ENCODE data around the gene ARAP3. TPM values are rescaled to one million over a fixed set of nuclear protein-coding genes. Genes with fewer than 3 reads are reported as not detected.
A peak's percentile ranks its signal among the peaks of the same experiment; 100 is the strongest.

The ARAP3 gene
- total and polyA plus RNA-seq, 9 of the 15 experiments (the other 6 are each of a cell fraction or from before 2014, with no cell fraction given), result 0.83 to 25.7 (median 6.4) TPM

DNA sequence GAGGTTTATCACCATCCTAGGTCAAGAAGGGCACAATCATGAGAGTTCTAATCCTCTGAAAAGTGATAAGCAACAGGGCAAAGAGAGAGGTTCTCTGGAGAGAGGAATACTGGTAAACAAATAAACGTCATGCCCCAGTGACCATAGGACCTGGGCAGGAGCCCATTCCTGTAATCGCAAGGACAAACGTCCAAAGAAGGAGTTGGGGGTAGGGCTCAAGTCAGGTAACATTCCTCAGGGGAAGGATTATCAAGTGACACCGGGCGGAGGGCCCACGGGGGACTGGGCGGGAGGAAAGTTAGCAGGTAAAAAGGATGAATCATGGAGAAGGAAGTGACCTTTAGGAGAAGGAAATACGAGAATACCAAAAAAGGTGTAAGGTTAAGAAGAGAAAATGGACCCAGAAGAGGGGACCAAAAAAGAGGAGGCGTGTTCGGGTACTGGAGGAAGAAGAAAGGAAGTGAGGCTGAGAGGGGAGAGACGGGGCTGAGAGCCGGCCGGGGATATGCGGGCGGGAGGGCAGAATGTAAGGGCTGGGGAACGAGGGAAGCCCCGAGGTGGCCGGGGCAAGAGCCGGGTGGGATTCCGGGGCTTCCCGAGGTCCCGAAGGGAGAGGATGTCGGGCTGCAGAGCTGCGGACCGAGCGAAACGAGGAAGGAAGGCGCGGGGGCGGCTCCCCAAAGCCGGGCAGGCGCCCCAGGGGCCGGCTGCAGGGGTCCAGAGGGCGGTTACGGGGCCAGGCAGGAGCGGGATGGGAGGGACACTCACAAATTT, 63.8 kb downstream of the ARAP3 start (continued):
- TF ChIP-seq, protein P1, sequence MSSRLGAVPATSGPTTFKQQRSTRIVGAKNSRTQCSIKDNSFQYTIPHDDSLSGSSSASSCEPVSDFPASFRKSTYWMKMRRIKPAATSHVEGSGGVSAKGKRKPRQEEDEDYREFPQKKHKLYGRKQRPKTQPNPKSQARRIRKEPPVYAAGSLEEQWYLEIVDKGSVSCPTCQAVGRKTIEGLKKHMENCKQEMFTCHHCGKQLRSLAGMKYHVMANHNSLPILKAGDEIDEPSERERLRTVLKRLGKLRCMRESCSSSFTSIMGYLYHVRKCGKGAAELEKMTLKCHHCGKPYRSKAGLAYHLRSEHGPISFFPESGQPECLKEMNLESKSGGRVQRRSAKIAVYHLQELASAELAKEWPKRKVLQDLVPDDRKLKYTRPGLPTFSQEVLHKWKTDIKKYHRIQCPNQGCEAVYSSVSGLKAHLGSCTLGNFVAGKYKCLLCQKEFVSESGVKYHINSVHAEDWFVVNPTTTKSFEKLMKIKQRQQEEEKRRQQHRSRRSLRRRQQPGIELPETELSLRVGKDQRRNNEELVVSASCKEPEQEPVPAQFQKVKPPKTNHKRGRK (tag; IDR thresholded peaks at IDR 0.05), result peak; percentile 80
- TF ChIP-seq ZNF134 (CRISPR knock-in tag; conservative IDR thresholded peaks at IDR 0.05), result no peak
- TF ChIP-seq ZNF445 (CRISPR knock-in tag; IDR thresholded peaks at IDR 0.05; ENCODE audit: low read depth), result no peak
- TF ChIP-seq SMARCE1 (IDR thresholded peaks at IDR 0.05), result 0 out of 2 replicates have a peak, but pooled peaks have one; percentile 20
- peak; percentile 80 to 82; a peak in 3 of 4 replicates for TF ChIP-seq HDAC1 (IDR thresholded peaks at IDR 0.05)
- TF ChIP-seq, protein P2, sequence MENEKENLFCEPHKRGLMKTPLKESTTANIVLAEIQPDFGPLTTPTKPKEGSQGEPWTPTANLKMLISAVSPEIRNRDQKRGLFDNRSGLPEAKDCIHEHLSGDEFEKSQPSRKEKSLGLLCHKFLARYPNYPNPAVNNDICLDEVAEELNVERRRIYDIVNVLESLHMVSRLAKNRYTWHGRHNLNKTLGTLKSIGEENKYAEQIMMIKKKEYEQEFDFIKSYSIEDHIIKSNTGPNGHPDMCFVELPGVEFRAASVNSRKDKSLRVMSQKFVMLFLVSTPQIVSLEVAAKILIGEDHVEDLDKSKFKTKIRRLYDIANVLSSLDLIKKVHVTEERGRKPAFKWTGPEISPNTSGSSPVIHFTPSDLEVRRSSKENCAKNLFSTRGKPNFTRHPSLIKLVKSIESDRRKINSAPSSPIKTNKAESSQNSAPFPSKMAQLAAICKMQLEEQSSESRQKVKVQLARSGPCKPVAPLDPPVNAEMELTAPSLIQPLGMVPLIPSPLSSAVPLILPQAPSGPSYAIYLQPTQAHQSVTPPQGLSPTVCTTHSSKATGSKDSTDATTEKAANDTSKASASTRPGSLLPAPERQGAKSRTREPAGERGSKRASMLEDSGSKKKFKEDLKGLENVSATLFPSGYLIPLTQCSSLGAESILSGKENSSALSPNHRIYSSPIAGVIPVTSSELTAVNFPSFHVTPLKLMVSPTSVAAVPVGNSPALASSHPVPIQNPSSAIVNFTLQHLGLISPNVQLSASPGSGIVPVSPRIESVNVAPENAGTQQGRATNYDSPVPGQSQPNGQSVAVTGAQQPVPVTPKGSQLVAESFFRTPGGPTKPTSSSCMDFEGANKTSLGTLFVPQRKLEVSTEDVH (IDR thresholded peaks at IDR 0.05; ENCODE audit: low read depth, partially characterized antibody), result peak; percentile 66
- peak; percentile 26 to 56; a peak in 2 of 4 replicates for TF ChIP-seq KDM1A (IDR thresholded peaks at IDR 0.05)
- peak in 1 of 2 experiments; percentile 88; a peak in 2 of 4 replicates for TF ChIP-seq TRIM24 (IDR thresholded peaks at IDR 0.05)
- peak; percentile 24; the same call in 1 of the 2 replicates for TF ChIP-seq ZNF384 (IDR thresholded peaks at IDR 0.05; ENCODE audit: low read depth, low read length)
- TF ChIP-seq, protein P3, sequence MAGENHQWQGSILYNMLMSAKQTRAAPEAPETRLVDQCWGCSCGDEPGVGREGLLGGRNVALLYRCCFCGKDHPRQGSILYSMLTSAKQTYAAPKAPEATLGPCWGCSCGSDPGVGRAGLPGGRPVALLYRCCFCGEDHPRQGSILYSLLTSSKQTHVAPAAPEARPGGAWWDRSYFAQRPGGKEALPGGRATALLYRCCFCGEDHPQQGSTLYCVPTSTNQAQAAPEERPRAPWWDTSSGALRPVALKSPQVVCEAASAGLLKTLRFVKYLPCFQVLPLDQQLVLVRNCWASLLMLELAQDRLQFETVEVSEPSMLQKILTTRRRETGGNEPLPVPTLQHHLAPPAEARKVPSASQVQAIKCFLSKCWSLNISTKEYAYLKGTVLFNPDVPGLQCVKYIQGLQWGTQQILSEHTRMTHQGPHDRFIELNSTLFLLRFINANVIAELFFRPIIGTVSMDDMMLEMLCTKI (IDR thresholded peaks at IDR 0.05; ENCODE audit: partially characterized antibody), result no peak
- peak; percentile 68 for TF ChIP-seq DPF2 (IDR thresholded peaks at IDR 0.05)
- TF ChIP-seq SRF (CRISPR knock-in tag; IDR thresholded peaks at IDR 0.05), result peak in 1 of 2 experiments; percentile 70; a peak in 1 of 4 replicates
- 0 out of 2 replicates have a peak, but pooled peaks have one; percentile 55 for TF ChIP-seq ZC3H11A (IDR thresholded peaks at IDR 0.05; ENCODE audit: low read depth, low read length)
- TF ChIP-seq MYNN (IDR thresholded peaks at IDR 0.05), result no peak; the same call in 1 of the 2 replicates
- no peak for TF ChIP-seq MYNN (CRISPR knock-in tag; IDR thresholded peaks at IDR 0.05)
- TF ChIP-seq ZBTB7A (IDR thresholded peaks at IDR 0.05; ENCODE audit: borderline replicate concordance, control insufficient read depth, low read depth, low read length), result peak; percentile 34; the same call in 1 of the 2 replicates
- TF ChIP-seq, protein P4, sequence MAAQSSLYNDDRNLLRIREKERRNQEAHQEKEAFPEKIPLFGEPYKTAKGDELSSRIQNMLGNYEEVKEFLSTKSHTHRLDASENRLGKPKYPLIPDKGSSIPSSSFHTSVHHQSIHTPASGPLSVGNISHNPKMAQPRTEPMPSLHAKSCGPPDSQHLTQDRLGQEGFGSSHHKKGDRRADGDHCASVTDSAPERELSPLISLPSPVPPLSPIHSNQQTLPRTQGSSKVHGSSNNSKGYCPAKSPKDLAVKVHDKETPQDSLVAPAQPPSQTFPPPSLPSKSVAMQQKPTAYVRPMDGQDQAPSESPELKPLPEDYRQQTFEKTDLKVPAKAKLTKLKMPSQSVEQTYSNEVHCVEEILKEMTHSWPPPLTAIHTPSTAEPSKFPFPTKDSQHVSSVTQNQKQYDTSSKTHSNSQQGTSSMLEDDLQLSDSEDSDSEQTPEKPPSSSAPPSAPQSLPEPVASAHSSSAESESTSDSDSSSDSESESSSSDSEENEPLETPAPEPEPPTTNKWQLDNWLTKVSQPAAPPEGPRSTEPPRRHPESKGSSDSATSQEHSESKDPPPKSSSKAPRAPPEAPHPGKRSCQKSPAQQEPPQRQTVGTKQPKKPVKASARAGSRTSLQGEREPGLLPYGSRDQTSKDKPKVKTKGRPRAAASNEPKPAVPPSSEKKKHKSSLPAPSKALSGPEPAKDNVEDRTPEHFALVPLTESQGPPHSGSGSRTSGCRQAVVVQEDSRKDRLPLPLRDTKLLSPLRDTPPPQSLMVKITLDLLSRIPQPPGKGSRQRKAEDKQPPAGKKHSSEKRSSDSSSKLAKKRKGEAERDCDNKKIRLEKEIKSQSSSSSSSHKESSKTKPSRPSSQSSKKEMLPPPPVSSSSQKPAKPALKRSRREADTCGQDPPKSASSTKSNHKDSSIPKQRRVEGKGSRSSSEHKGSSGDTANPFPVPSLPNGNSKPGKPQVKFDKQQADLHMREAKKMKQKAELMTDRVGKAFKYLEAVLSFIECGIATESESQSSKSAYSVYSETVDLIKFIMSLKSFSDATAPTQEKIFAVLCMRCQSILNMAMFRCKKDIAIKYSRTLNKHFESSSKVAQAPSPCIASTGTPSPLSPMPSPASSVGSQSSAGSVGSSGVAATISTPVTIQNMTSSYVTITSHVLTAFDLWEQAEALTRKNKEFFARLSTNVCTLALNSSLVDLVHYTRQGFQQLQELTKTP (IDR thresholded peaks at IDR 0.05; ENCODE audit: low read depth in 1 of 2, partially characterized antibody in 2 of 2), result peak; percentile 28 to 71
- peak; percentile 93 for TF ChIP-seq ZEB2 (IDR thresholded peaks at IDR 0.05)
- TF ChIP-seq HCFC1 (IDR thresholded peaks at IDR 0.05; ENCODE audit: low read depth, low read length), result peak; percentile 46; the same call in 1 of the 2 replicates

Data from K562 (cell line).